Muscle of leg (tissue), 11 donors: ENCODE measurements around the gene DMRTC2. TPM values are rescaled to one million over a fixed set of nuclear protein-coding genes. Genes with fewer than 3 reads are reported as not detected.

Source experiments
- DNase-seq: peaks from one replicate; pipeline ENCODE4 v3.0.0; 2013
- H3K27ac ChIP-seq: one replicate; pipeline ENCODE4 v1.5.1; 2013; ENCODE audit warnings: mild to moderate bottlenecking, low read length, control low read depth
- H3K27me3 ChIP-seq: one replicate; pipeline ENCODE4 v1.6.1; 2013; ENCODE audit warnings: low read length; ENCODE audit not compliant: control insufficient read depth, insufficient read depth
- H3K36me3 ChIP-seq: one replicate; pipeline ENCODE4 v1.6.1; 2013; ENCODE audit warnings: low read length; ENCODE audit not compliant: control insufficient read depth, insufficient read depth
- H3K4me1 ChIP-seq: one replicate; pipeline ENCODE4 v1.6.1; 2013; ENCODE audit warnings: low read length; ENCODE audit not compliant: control insufficient read depth, insufficient read depth
- H3K4me3 ChIP-seq: one replicate; pipeline ENCODE4 v1.5.1; 2013; ENCODE audit warnings: low read length, control low read depth
- H3K9me3 ChIP-seq: replicated peaks from 2 replicates; pipeline ENCODE4 v1.6.1; 2013; ENCODE audit warnings: low read depth, low read length; ENCODE audit not compliant: control insufficient read depth
- WGBS: methylation state at CpG from one replicate; pipeline ENCODE4 v1.1.5; 2013; ENCODE audit warnings: missing lambda C conversion rate; ENCODE audit not compliant: insufficient coverage; 5-methylcytosine and 5-hydroxymethylcytosine counted together
- polyA plus RNA-seq, 8 donors: library from polyadenylated mRNA; unstranded; fragments of 120-200 nt; gene quantifications; one replicate each; pipeline versions ENCODE4 v1.2.1 to v1.2.3, GENCODE V29; 2013; ENCODE audit warnings: inconsistent platforms in 1 of 8, low replicate concordance in 1 of 8; ENCODE audit not compliant: insufficient read length in 8 of 8, insufficient read depth in 1 of 8
- total RNA-seq: library from RNA; stranded (reverse); fragments of 120-200 nt; gene quantifications from one replicate; pipeline ENCODE4 v1.2.4, GENCODE V29; 2013

Gene DMRTC2
- total and polyA plus RNA-seq, 9 donors = not detected

DNA sequence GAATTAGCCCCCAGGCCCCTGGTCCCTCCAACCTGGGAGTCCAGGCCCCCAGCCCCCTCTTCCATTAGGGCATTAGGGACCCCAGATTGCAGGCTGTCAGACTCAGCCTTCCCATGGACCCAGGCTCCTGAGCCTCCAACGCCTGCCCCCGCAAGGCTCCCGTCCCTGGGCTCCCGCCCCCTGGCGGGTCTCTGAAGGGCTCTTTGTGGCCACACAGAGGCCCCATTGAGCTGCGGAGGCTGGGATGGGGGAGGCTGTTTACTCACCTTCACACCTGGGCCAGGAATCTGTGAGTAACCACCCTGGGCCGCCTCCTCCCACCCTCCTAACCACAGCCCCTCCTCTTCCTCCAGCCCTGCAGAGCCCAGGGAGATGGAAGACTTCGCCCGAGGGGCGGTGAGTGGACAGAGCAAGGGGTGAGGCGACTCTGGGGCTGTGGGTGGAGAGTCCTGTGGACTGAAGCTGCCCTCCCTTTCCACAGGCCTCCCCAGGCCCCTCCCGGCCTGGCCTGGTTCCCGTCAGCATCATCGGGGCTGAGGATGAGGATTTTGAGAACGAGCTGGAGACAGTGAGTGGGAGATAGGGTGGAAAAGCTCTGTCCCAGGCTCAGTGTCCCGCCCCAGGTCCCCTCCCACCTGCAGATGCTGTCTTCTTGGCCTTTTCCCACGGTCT lies 43.0 kb downstream of the DMRTC2 start:
- Histone ChIP-seq H3K4me1 (peaks cover 26% of the 10 kb centered on the region), H3K27me3 (no peaks in the 10 kb centered on the region), H3K4me3 (no peak overlapping the region), H3K36me3 (peaks cover 27% of the 10 kb centered on the region), H3K27ac (no peak overlapping the region), H3K9me3 (no peaks in the 10 kb centered on the region)
- WGBS = 14% methylated on average over 1 of the region's 17 CpGs
- DNase-seq = no peak

DNA sequence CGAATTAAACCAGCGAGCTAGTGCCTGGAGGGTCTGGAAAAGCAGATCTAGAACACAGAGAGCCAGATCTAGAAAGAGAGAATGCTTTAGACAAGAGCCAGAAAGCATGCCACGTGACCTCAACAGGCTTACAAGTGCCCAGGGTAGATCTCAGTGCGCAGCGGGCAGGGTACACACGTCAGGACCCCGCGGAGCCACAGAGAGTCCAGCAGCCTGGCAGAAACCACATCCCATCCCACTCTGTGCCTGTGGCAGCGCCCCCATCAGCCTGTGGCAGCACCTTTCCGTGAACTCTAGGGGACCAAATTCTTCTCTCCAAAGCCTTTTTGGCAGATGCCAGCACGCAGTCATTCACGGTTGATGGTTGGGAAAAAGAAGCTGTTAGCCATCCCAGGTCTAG lies 44.1 kb downstream of the DMRTC2 start:
- Histone ChIP-seq H3K27ac (no peak overlapping the region), H3K36me3 (peaks cover 30% of the 10 kb centered on the region), H3K4me3 (no peak overlapping the region), H3K4me1 (peaks cover 20% of the 10 kb centered on the region), H3K9me3 (no peaks in the 10 kb centered on the region), H3K27me3 (no peaks in the 10 kb centered on the region)
- no peak for DNase-seq
- 87% methylated on average over 10 of the region's 12 CpGs for WGBS

DNA sequence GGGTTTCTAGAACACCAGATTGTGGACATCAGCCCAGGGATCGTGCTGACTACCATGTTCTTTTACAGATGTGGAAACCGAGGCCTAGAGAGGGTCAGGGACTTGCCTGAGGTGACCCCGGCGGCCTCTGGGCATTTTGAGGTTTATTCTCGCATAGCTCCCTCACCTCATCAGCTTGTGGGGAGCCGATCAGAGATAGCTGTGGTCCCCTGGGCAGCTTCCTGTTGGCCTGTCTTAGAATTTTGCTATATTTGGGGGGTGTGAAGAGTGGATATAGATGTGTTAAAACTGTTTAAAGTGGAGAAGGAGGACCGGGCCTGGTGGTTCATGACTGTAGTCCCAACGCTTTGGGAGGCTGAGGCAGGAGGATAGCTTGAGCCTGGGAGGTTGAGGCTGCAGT lies 45.1 kb downstream of the DMRTC2 start:
- Histone ChIP-seq H3K4me3 (no peak overlapping the region), H3K9me3 (no peaks in the 10 kb centered on the region), H3K4me1 (peaks cover 15% of the 10 kb centered on the region), H3K27me3 (no peaks in the 10 kb centered on the region), H3K36me3 (peaks cover 39% of the 10 kb centered on the region), H3K27ac (no peak overlapping the region)
- 97% methylated on average over 6 of the region's 8 CpGs for WGBS
- DNase-seq = no peak

DNA sequence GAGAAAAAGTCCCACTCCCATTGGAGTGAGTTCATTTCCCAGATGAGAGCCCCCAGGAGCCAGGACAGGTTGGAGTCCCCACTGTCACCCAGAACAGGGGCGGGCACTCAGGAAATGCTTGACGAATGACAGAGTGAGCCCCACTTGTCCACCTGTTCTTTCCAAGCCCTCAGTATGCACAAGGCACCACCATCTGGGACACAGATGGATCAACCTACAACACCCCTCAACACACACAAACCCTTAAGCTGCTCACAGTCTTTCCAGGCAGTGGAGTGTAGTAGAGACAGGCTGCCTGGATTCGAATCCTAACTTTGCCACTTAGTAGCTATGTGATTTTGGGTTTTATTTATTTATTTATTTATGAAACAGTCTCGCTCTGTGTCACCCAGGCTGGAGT lies 46.1 kb downstream of the DMRTC2 start:
- Histone ChIP-seq H3K9me3 (no peaks in the 10 kb centered on the region), H3K27ac (no peak overlapping the region), H3K27me3 (no peaks in the 10 kb centered on the region), H3K4me1 (peaks cover 12% of the 10 kb centered on the region), H3K36me3 (peaks cover 48% of the 10 kb centered on the region), H3K4me3 (no peak overlapping the region)
- WGBS = 59% methylated on average over 2 of the region's 4 CpGs
- DNase-seq = no peak

DNA sequence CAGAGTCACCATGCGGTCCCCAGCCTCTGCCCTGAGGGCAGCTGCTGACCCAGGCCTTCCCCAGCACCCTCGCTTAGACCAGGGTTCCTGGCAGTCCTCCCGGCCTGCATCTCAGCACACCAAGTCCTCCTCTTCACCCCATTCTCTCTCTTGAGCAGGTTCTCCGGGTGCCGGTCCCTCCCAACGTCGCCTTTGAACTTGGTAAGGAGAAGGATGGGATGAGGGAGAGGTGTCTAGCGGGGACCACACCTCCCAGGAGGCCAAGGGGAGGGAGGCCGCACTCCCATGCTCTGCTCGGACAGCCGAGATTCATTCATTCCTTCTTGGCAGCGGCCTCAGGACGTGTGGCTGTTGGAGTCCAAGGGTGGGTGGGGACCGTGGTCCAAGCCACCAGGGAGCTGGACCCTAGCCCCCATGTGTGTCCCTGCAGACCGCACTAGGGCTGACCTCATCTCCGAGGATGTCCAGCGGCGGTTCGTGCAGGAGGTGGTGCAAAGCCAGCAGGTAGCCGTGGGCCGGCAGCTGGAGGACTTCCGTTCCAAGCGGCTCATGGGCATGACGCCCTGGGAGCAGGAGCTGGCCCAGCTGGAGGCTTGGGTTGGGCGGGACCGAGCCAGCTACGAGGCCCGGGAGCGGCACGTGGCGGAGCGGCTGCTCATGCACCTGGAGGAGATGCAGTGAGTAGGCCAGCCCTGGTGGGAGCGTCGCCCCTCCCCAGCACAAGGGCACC lies 47.5 kb downstream of the DMRTC2 start:
- peaks cover 50% of the 10 kb centered on the region for H3K36me3 ChIP-seq
- H3K27me3 ChIP-seq = no peaks in the 10 kb centered on the region
- no peak overlapping the region for H3K27ac ChIP-seq
- no peak overlapping the region for H3K4me3 ChIP-seq
- no peak for DNase-seq
- no peaks in the 10 kb centered on the region for H3K9me3 ChIP-seq
- H3K4me1 ChIP-seq = peaks cover 5% of the 10 kb centered on the region
- WGBS = 84% methylated on average over 21 of the region's 34 CpGs

DNA sequence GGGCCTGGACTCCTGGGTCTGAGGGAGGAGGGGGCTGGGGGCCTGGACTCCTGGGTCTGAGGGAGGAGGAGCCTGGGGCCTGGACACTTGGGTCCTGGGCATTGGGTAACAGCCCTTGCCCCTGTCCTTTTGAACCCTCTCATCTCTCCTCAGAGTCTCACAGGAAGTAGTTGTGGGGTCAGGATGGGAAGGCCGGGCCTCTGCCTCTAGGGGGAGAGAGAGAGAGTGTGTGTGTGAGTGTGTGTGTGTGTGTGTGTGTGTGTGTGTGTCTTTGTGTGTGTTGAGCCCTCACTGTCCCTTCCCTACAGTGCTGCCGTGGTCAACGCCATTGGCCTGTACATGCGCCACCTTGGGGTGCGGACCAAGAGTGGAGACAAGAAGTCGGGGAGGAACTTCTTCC lies 49.1 kb downstream of the DMRTC2 start:
- no peak for DNase-seq
- H3K4me3 ChIP-seq = no peak overlapping the region
- H3K4me1 ChIP-seq = no peaks in the 10 kb centered on the region
- H3K36me3 ChIP-seq = peaks cover 58% of the 10 kb centered on the region
- WGBS = 71% methylated on average over 5 of the region's 6 CpGs
- no peak overlapping the region for H3K27ac ChIP-seq
- H3K27me3 ChIP-seq = no peaks in the 10 kb centered on the region
- no peaks in the 10 kb centered on the region for H3K9me3 ChIP-seq

DNA sequence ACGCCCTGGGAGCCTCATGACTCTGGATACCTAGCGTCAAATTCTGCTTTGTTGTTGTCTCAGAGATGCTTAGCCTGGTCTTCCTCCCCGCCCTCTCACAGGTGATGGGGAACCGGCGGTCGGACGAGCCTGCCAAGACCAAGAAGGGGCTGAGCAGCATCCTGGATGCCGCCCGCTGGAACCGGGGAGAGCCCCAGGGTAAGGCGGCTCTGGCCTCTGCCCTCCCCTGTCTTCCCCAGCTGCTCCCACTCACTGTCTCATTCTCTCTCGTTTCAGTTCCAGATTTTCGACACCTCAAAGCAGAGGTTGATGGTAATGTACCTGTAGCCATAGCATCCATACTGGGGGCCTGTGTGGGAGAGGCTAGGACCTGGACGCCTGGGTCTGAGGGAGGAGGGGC lies 49.5 kb downstream of the DMRTC2 start:
- no peak overlapping the region for H3K27ac ChIP-seq
- no peaks in the 10 kb centered on the region for H3K9me3 ChIP-seq
- no peak overlapping the region for H3K4me3 ChIP-seq
- H3K27me3 ChIP-seq = no peaks in the 10 kb centered on the region
- 84% methylated on average over 9 of the region's 14 CpGs for WGBS
- no peak for DNase-seq
- peaks cover 57% of the 10 kb centered on the region for H3K36me3 ChIP-seq
- H3K4me1 ChIP-seq = no peaks in the 10 kb centered on the region

DNA sequence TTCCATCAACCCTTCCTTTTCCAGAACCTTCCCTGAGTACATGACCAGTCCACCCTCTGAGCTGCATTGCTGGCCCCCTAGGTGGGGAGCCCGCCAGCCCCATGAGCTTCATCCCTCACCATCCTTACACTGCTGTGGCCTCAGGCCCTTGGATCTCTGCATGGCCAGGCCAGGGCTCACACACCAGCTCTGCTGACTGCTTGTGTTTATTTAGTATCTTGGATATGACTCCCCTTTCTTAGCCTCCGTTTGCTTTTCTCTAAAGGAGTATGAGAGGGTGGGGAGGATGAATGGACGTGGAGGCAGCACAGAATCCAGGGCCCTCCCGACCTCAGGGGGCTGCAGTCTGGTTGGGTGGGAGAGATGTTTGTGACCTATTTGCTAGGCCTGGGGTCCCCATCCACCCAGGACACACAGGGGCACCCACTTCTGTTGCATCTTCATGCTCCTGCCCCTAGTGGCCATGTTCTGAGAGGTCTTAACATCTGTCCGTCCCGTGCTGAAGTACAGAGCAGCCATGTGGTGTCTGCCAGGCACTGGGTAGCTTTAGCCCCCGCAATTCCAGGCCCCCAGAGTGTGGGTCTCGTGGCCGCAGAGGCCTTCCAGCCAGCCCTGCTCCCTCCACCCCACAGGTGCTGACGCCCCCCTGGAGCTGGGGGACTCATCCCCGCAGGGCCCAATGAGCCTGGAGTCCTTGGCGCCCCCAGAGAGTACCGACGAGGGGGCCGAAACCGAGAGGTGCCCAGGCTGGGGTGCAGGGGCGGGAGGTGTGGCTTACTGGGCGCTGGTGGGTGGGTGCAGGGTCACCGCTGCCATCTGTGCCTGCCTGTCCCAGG lies 51.1 kb downstream of the DMRTC2 start:
- Histone ChIP-seq H3K4me1 (no peaks in the 10 kb centered on the region), H3K27ac (no peak overlapping the region), H3K4me3 (no peak overlapping the region), H3K36me3 (peaks cover 61% of the 10 kb centered on the region), H3K9me3 (no peaks in the 10 kb centered on the region), H3K27me3 (no peaks in the 10 kb centered on the region)
- no peak for DNase-seq
- 72% methylated on average over 10 of the region's 19 CpGs for WGBS

DNA sequence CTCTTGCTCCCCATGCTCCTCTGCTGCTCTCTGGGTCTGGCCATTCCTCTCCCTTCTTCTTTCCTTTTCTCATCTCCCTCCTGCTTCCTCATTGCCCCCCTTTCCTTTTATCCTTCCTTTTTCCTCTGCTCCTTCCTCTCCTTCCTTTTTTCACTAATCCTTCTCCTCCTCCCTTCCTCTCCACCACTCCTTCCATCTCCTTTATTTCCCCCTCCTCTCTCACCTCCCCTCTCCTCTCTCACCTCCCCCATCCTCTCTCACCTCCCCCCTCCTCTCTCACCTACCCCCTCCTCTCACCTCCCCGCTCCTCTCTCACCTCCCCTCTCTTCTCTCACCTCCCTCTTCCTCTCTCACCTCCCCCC lies 51.7 kb downstream of the DMRTC2 start:
- H3K4me1 ChIP-seq = no peaks in the 10 kb centered on the region
- H3K9me3 ChIP-seq = no peaks in the 10 kb centered on the region
- DNase-seq = no peak
- no CpG with 5 or more reads among the region's 1 CpG for WGBS
- no peaks in the 10 kb centered on the region for H3K27me3 ChIP-seq
- H3K36me3 ChIP-seq = peaks cover 64% of the 10 kb centered on the region
- no peak overlapping the region for H3K27ac ChIP-seq
- no peak overlapping the region for H3K4me3 ChIP-seq

DNA sequence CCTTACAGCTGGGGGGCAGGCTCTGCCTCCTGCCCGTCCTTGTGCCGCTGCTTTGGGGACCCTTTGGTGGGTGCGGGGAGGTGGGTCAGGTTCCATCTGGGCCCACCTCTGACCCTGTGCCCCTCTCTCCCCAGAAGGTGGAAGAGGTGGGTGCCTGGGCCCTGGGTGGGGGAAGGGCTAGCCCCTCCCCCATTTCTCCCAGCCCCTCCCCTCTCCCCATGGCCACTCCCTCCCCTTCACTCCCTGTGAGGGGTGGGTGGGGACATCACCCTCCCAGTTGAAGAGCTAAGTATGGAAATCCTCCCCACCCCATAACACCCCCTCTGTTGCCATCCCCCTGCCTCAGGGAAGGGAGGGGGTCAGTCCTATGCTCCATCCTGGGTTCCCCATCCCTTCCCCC lies 52.3 kb downstream of the DMRTC2 start:
- no peaks in the 10 kb centered on the region for H3K4me1 ChIP-seq
- peaks cover 67% of the 10 kb centered on the region for H3K36me3 ChIP-seq
- DNase-seq = no peak
- WGBS = no CpG with 5 or more reads among the region's 3 CpGs
- no peaks in the 10 kb centered on the region for H3K9me3 ChIP-seq
- no peak overlapping the region for H3K4me3 ChIP-seq
- H3K27ac ChIP-seq = no peak overlapping the region
- no peaks in the 10 kb centered on the region for H3K27me3 ChIP-seq
